Psoas muscle (tissue), 8 donors: ENCODE results near the gene CELF2. TPM values are rescaled to one million over a fixed set of nuclear protein-coding genes. Genes with fewer than 3 reads are reported as not detected.

Experiments
- ATAC-seq, 4 donors: fragments of 200-7000 bp; cut with Tn5 transposase; one replicate each; pipeline ENCODE4 v1.9.1; 2020; ENCODE audit warnings: moderate library complexity in 3 of 4, mild to moderate bottlenecking in 2 of 4
- DNase-seq, 2 donors: peaks; one replicate each; pipeline ENCODE4 v3.0.0-alpha.2; 2020
- H3K27ac ChIP-seq: fragments of 200-600 bp; one replicate; pipeline ENCODE4 v1.8.0; 2022
- H3K27me3 ChIP-seq, 3 donors: fragments of 200-600 bp in 1 of 3; one replicate each; pipeline versions ENCODE4 v1.6.1 to v1.8.0; 2013 to 2022; ENCODE audit warnings: low read length in 2 of 3, mild to moderate bottlenecking in 2 of 3, moderate library complexity in 1 of 3; ENCODE audit not compliant: insufficient read depth in 3 of 3
- H3K36me3 ChIP-seq, 2 donors: fragments of 200-600 bp in 1 of 2; one replicate each; pipeline versions ENCODE4 v1.6.1 to v1.8.0; 2013 to 2022; ENCODE audit warnings: low read depth in 1 of 2, mild to moderate bottlenecking in 1 of 2, moderate library complexity in 1 of 2; ENCODE audit not compliant: insufficient read depth in 1 of 2
- H3K4me1 ChIP-seq: fragments of 200-600 bp; one replicate; pipeline ENCODE4 v1.8.0; 2022
- H3K4me3 ChIP-seq: fragments of 200-600 bp; one replicate; pipeline ENCODE4 v1.8.0; 2022; ENCODE audit warnings: mild to moderate bottlenecking
- H3K9me3 ChIP-seq: fragments of 200-600 bp; one replicate; pipeline ENCODE4 v1.8.0; 2022
- WGBS, 3 donors: extraction: QIAGEN DNeasy Blood & Tissue Kit; methylation state at CpG; one replicate each; pipeline versions ENCODE4 v1.1.6 to v1.1.7; 2013; 5-methylcytosine and 5-hydroxymethylcytosine counted together
- intact Hi-C, 2 donors: fragments of 100-400 bp; cut with DNase I; formaldehyde crosslinking; loops; one replicate each; pipeline versions ENCODE4 v1.11.0 to v1.14.2; 2022
- polyA plus RNA-seq, 3 donors: library from polyadenylated mRNA; stranded (reverse); fragments of 200-250 nt; gene quantifications; one replicate each; pipeline ENCODE4 v1.2.3, GENCODE V29; 2013
- total RNA-seq, 4 donors: library from RNA; stranded (reverse); fragmentation: NEBNext Ultra II Directional in 2 of 4; extraction: Animal tissue kit (Norgen Biotek cat#: 25700) in 2 of 4; gene quantifications; one replicate each; pipeline versions ENCODE4 v1.2.1 to v1.2.4, GENCODE V29; 2021 to 2023
- TF ChIP-seq, protein P1 (sequence below): fragments of 200-600 bp; IDR thresholded peaks from one replicate; pipeline ENCODE4 v1.8.0; 2022; ENCODE audit warnings: antibody characterized with exemption
- donor health status: healthy with polysubstance abuse.
- donor health status: DM: no; HTN: no; CAD: no; lungs with moderate emphysema.
- donor health status: Bipolar disorder and iron deficiency.
- donor health status: healthy.
- donor health status: DM: yes; HTN: yes; CAD: no.
- donor health status: DM: no; HTN: no; CAD: no.
- donor health status: DM: no; HTN: no; CAD: no.
- donor health status: DM: yes; HTN: yes; CAD: no.

CELF2 gene
- total and polyA plus RNA-seq, 7 donors, result 9.8 to 47.8 (median 29.0) TPM

DNA sequence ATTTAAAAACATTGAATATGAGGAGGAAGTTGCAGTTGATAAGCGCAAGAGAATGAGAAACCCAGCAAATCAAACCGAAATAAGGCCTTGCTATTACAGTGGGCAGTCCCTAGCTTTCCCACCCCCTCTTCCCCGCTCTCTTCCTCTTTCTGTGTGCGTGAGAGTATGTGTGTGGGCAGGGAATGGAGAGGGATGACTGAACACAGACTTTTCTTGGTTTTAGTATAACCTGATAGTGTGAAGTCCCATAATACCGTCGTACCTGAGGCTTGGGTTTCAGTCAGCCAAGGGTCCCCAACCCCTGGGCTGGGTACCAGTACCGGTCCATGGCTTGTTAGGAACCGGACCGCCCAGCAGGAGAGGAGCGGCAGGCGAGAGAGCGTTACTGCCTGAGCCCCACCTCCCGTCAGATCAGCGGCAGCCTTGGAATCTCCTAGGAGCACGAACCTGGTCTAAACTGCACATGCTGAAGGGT lies 255.3 kb downstream of the CELF2 start:
- Histone ChIP-seq H3K27me3 (no peaks in the 10 kb centered on the region), H3K9me3 (no peaks in the 10 kb centered on the region), H3K4me1 (no peaks in the 10 kb centered on the region), H3K36me3 (peaks cover 4 to 56% of the 10 kb centered on the region in 2 donors), H3K4me3 (no peak overlapping the region), H3K27ac (no peak overlapping the region)
- TF ChIP-seq, protein P1, sequence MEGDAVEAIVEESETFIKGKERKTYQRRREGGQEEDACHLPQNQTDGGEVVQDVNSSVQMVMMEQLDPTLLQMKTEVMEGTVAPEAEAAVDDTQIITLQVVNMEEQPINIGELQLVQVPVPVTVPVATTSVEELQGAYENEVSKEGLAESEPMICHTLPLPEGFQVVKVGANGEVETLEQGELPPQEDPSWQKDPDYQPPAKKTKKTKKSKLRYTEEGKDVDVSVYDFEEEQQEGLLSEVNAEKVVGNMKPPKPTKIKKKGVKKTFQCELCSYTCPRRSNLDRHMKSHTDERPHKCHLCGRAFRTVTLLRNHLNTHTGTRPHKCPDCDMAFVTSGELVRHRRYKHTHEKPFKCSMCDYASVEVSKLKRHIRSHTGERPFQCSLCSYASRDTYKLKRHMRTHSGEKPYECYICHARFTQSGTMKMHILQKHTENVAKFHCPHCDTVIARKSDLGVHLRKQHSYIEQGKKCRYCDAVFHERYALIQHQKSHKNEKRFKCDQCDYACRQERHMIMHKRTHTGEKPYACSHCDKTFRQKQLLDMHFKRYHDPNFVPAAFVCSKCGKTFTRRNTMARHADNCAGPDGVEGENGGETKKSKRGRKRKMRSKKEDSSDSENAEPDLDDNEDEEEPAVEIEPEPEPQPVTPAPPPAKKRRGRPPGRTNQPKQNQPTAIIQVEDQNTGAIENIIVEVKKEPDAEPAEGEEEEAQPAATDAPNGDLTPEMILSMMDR, result no peak
- intact Hi-C loops, result no loop called here
- ATAC-seq (no peak), DNase-seq (no peak)
- 88 to 94% (median 93%) methylated on average over 15 of the region's 15 CpGs for WGBS, 3 donors

DNA sequence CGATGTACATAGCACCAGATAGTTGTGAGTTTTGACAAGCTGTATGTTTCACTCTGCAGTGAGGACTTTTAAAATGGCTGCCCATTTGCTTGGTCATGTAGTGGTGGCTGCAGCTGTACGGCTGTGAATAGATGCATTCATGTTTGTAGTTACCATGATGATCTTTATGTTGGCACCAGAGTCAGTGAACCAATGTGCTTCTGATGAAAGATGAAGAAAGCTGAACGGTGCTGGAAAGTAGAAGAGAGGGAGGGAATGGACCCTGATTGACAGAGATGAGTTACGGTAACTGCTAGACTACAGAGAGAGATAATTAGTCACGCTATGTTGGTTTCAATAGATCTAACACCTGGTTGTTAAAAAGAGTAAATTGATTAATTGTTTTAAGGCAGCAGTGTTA lies 256.8 kb downstream of the CELF2 start:
- ATAC-seq (no peak), DNase-seq (no peak)
- Histone ChIP-seq H3K4me1 (no peaks in the 10 kb centered on the region), H3K36me3 (peaks cover 4 to 71% of the 10 kb centered on the region in 2 donors), H3K27me3 (no peaks in the 10 kb centered on the region), H3K27ac (no peak overlapping the region), H3K9me3 (no peaks in the 10 kb centered on the region), H3K4me3 (no peak overlapping the region)
- TF ChIP-seq, protein P1, result no peak
- WGBS, 3 donors, result 88 to 89% (median 89%) methylated on average over 5 of the region's 5 CpGs
- intact Hi-C loops, result no loop called here

DNA sequence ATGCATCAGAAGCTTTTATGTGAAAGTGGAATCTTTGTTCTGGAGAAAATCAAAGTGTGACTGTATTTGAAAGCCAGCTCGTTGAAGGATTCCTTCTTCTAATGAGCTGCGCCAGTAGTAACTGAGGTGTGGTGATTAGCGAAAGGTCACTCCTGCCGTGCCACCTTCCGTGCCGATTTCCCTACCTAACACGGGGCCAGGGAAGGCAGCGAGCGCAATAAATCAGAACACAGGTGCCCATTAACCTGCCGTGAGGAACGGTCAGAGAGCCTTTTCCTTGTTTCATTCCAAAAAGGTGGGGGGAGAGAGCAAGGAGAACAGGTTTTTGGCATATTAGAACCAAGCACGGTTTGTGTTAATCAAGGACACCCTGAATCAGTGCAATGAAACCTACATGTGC lies 258.0 kb downstream of the CELF2 start:
- intact Hi-C loops, result no loop called here
- TF ChIP-seq, protein P1, result no peak
- DNase-seq (no peak), ATAC-seq (no peak)
- H3K4me3 ChIP-seq, result no peak overlapping the region
- no peak overlapping the region for H3K27ac ChIP-seq
- no peaks in the 10 kb centered on the region for H3K9me3 ChIP-seq
- peaks cover 4 to 77% of the 10 kb centered on the region in 2 donors for H3K36me3 ChIP-seq
- WGBS, 3 donors, result 78 to 82% (median 79%) methylated on average over 12 of the region's 12 CpGs
- H3K27me3 ChIP-seq, result no peaks in the 10 kb centered on the region
- H3K4me1 ChIP-seq, result no peaks in the 10 kb centered on the region

DNA sequence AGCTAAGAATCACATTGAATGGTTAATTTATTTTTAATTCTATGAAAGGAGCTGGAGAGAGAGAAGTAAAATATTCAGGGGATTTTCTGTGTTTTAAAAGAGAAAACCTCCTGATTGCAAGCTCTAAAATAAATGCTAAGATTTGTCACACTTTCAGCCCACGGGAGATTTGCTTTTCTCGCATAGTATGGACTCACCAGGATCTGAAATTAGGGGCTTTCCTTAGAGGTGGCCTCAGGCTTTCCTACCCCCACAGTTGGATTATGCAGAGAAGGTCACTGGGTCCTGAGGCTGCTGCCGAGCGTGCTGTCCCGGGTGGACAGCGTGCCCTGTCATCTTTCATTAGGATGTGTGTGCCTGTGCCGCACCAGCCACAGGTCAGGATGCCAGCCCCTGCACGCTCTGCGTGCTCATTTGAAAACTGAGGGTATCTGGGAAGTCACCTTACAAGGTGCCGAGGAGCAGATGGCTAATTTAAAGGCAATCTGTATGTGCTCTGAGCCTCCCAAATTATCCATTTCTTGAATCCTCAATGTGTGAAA lies 258.8 kb downstream of the CELF2 start:
- Histone ChIP-seq H3K4me3 (no peak overlapping the region), H3K27me3 (no peaks in the 10 kb centered on the region), H3K27ac (no peak overlapping the region)

More for the DNA sequence above, 258.8 kb downstream of the CELF2 start:
- no peaks in the 10 kb centered on the region for H3K4me1 ChIP-seq
- intact Hi-C loops, result no loop called here
- DNase-seq (no peak), ATAC-seq (no peak)
- H3K36me3 ChIP-seq, result peaks cover 4 to 76% of the 10 kb centered on the region in 2 donors
- 82 to 91% (median 90%) methylated on average over 10 of the region's 10 CpGs for WGBS, 3 donors
- TF ChIP-seq, protein P1, result no peak
- H3K9me3 ChIP-seq, result no peaks in the 10 kb centered on the region
